HEK293T (cell line): ENCODE results near the gene GRB14.
"Not testable (repeated sequence)": the region's sequence is repeated elsewhere in the genome, so short reads cannot be mapped to it uniquely, and the experiment has no call there.

Source experiments
- CTCF ChIA-PET: fragments of 350-600 bp; formaldehyde crosslinking; extraction: SDS; loops from one replicate; lab custom pipeline; 2021; ENCODE audit warnings: antibody characterized with exemption, inconsistent platforms; lab: Yijun Ruan, JAX
- POLR2A ChIA-PET: fragments of 350-600 bp; formaldehyde crosslinking; extraction: SDS; loops from one replicate; lab custom pipeline; 2020; ENCODE audit warnings: antibody characterized with exemption, inconsistent platforms; lab: Yijun Ruan, JAX
- DNase-seq: peaks from one replicate; pipeline ENCODE4 v3.0.0; 2012; ENCODE audit warnings: mixed read lengths; ENCODE audit errors: extremely low spot score
- ARNT ChIP-seq: fragments of 450-650 bp; IDR thresholded peaks from 2 replicates; pipeline ENCODE4 v1.6.1; 2017; ENCODE audit warnings: mild to moderate bottlenecking
- BHLHE40 ChIP-seq: fragments of 450-650 bp; IDR thresholded peaks from 2 replicates; pipeline ENCODE4 v1.6.1; 2016; ENCODE audit warnings: mild to moderate bottlenecking, moderate library complexity, borderline replicate concordance
- CTBP1 ChIP-seq: fragments of 450-650 bp; IDR thresholded peaks from 2 replicates; pipeline ENCODE4 v1.6.1; 2016; ENCODE audit warnings: borderline replicate concordance
- ELF4 ChIP-seq: fragments of 450-650 bp; IDR thresholded peaks from 2 replicates; pipeline ENCODE4 v1.6.1; 2017; ENCODE audit warnings: antibody characterized with exemption
- FOXA1 ChIP-seq: fragments of 450-650 bp; IDR thresholded peaks from 2 replicates; pipeline ENCODE4 v1.6.1; 2016; ENCODE audit warnings: mild to moderate bottlenecking
- FOXK2 ChIP-seq: fragments of 450-650 bp; IDR thresholded peaks from 2 replicates; pipeline ENCODE4 v1.6.1; 2016; ENCODE audit warnings: mild to moderate bottlenecking
- FOXM1 ChIP-seq: fragments of 450-650 bp; IDR thresholded peaks from 2 replicates; pipeline ENCODE4 v1.6.1; 2017; ENCODE audit warnings: mild to moderate bottlenecking, borderline replicate concordance
- HDGF ChIP-seq: fragments of 450-650 bp; IDR thresholded peaks from 2 replicates; pipeline ENCODE4 v1.6.1; 2017; ENCODE audit warnings: antibody characterized with exemption, borderline replicate concordance
- L3MBTL2 ChIP-seq: fragments of 450-650 bp; conservative IDR thresholded peaks from 2 replicates; pipeline ENCODE4 v1.6.1; 2016; ENCODE audit warnings: mild to moderate bottlenecking
- LEF1 ChIP-seq: fragments of 450-650 bp; IDR thresholded peaks from 2 replicates; pipeline ENCODE4 v1.6.1; 2017; ENCODE audit warnings: mild to moderate bottlenecking, borderline replicate concordance
- NFRKB ChIP-seq: fragments of 450-650 bp; IDR thresholded peaks from 2 replicates; pipeline ENCODE4 v1.6.1; 2016; ENCODE audit warnings: mild to moderate bottlenecking, moderate library complexity
- SP1 ChIP-seq: fragments of 450-650 bp; IDR thresholded peaks from 2 replicates; pipeline ENCODE4 v1.6.1; 2017
- SUZ12 ChIP-seq: fragments of 450-650 bp; IDR thresholded peaks from 2 replicates; pipeline ENCODE4 v1.6.1; 2016; ENCODE audit warnings: mild to moderate bottlenecking
- TARDBP ChIP-seq: fragments of 450-650 bp; IDR thresholded peaks from 2 replicates; pipeline ENCODE4 v1.6.1; 2016
- ZNF384 ChIP-seq: fragments of 450-650 bp; IDR thresholded peaks from 2 replicates; pipeline ENCODE4 v1.6.1; 2016
- TF ChIP-seq, protein P1 (sequence below): fragments of 450-650 bp; IDR thresholded peaks from 2 replicates; pipeline ENCODE4 v1.6.1; 2016

GRB14 gene

DNA sequence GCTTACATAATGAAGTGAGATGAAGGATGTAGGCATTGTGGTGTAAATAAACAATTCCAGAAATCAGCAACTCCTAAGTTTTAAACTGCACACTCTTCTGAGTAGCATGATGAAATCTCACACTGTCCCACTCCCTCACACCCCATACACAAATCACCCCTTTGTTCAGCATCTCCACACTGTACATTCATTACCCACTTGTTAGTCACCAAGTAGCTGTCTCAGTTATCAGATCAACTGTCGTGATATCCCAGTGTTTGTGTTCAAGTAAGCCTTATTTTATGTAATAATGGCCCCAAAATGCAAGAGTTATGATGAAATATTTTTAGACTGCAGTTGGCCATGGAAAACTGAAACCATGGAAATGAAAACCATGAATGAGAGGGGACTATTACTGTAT lies 135.7 kb downstream of the GRB14 start:
- no peak for TF ChIP-seq ARNT
- no peak for TF ChIP-seq SUZ12
- no peak for TF ChIP-seq CTBP1
- no peak for TF ChIP-seq BHLHE40
- TF ChIP-seq ELF4: no peak
- no peak for TF ChIP-seq FOXK2
- no peak for TF ChIP-seq TARDBP
- TF ChIP-seq HDGF: no peak
- no peak for TF ChIP-seq LEF1
- no peak for TF ChIP-seq ZNF384
- no peak for TF ChIP-seq NFRKB
- no peak for TF ChIP-seq FOXA1
- TF ChIP-seq, protein P1, sequence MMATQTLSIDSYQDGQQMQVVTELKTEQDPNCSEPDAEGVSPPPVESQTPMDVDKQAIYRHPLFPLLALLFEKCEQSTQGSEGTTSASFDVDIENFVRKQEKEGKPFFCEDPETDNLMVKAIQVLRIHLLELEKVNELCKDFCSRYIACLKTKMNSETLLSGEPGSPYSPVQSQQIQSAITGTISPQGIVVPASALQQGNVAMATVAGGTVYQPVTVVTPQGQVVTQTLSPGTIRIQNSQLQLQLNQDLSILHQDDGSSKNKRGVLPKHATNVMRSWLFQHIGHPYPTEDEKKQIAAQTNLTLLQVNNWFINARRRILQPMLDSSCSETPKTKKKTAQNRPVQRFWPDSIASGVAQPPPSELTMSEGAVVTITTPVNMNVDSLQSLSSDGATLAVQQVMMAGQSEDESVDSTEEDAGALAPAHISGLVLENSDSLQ: no peak
- no peak for TF ChIP-seq L3MBTL2
- TF ChIP-seq FOXM1: no peak
- TF ChIP-seq SP1: no peak
- POLR2A ChIA-PET: interaction anchor here (0.5 kb wide), 1 partner anchor 54 kb away, joined by 3 read pairs; no protein-coding TSS in a partner anchor
- CTCF ChIA-PET: no interaction called here
- no peak for DNase-seq

DNA sequence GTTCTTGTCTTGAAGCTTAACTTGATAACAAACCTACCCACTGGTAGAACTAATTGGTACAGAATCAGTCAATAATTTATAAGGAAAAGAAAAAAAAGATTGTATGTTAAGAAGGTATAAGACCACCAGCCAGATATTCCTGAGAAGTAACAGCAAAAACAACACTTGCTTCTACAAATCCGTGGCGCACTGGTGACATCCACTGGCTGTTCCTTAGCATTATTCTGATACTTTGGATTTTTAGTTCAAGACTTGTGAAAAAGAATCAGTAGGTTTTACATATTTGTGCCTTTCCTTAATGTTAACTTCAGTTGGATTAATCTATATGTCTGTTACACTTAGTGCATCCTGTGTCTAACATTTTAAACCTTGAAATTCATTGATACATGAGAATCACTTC lies 141.8 kb downstream of the GRB14 start:
- peak; percentile 21 for DNase-seq
- CTCF ChIA-PET: interaction anchor here (0.8 kb wide), 1 partner anchor 343 kb away, joined by 3 read pairs; no protein-coding TSS in a partner anchor

DNA sequence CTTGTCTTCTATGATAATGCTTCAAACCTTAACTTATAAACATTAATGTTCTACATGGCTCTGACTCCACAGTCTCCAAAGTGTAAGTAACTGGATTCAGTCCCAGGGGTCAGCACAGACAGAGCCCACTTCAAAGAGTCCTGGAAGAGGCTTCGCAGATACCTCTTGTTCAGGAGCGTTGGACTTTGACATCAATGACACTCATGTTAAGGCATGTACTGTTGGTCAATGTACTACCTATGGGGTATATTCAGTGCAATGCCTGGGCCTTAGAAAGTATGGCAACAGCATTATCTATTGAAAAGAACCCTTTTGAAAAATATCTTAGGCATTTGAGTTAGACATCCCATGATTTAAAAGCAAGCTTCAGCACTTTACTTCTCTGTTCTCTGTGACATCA lies 143.1 kb downstream of the GRB14 start:
- CTCF ChIA-PET: no interaction called here
- no peak for DNase-seq
- POLR2A ChIA-PET: no interaction called here

More for the DNA sequence above, 141.8 kb downstream of the GRB14 start:
- POLR2A ChIA-PET: no interaction called here
- TF ChIP-seq TARDBP: no peak
- TF ChIP-seq FOXK2: no peak
- no peak for TF ChIP-seq L3MBTL2
- TF ChIP-seq LEF1: no peak
- no peak for TF ChIP-seq SUZ12
- TF ChIP-seq, protein P1: no peak
- TF ChIP-seq FOXA1: no peak
- TF ChIP-seq ARNT: no peak
- no peak for TF ChIP-seq NFRKB
- no peak for TF ChIP-seq ELF4
- TF ChIP-seq ZNF384: no peak
- no peak for TF ChIP-seq CTBP1
- no peak for TF ChIP-seq SP1
- TF ChIP-seq BHLHE40: no peak
- no peak for TF ChIP-seq FOXM1
- no peak for TF ChIP-seq HDGF

DNA sequence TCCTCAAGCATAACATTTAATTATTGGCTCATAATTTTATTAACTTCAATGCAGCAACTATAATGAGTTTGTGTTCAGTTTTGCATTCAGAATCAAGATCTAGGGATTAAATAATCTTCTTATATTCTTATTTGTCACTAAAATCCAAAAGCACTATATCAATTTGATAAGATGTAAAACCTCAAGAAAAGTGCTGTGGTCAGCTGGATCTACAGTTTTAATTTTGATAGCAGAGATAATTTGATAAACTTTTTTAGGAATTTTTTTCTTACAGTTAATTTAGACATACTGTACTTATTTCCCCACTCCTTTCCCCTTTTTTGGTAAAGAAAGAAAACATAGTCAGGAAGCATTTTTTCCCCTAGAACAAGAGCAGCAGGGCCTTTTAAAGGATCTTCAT lies 146.4 kb downstream of the GRB14 start:
- DNase-seq: no peak
- TF ChIP-seq ARNT (no peak), TARDBP (no peak), LEF1 (no peak), FOXA1 (no peak), BHLHE40 (no peak), ELF4 (no peak), FOXM1 (no peak), HDGF (no peak), NFRKB (no peak), L3MBTL2 (no peak), ZNF384 (no peak), CTBP1 (no peak)
- TF ChIP-seq, protein P1: no peak
- CTCF ChIA-PET: no interaction called here
- POLR2A ChIA-PET: no interaction called here

More for the DNA sequence above, 143.1 kb downstream of the GRB14 start:
- TF ChIP-seq ELF4 (no peak), HDGF (no peak), NFRKB (no peak), BHLHE40 (no peak), FOXA1 (no peak), LEF1 (no peak), TARDBP (no peak), SUZ12 (no peak)
- TF ChIP-seq, protein P1: no peak

DNA sequence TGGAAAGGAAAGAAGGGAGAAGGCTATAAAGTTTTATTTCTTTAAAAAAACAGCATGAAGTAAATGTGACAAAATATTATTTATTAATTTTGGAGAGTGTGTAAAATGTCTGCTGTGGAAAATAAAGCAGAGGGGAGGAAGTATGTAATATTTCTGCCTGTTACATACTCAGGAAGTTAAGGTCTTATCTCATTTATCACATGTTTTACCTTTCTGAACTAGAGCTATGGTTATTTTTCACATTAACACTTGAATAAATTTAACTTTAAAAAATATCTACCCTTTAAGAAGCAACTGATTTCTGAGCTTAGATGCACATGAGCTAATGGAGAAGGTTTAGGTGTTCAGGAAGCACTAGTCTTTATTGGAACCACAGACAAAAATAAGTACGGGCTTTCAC lies 148.3 kb downstream of the GRB14 start:
- POLR2A ChIA-PET: no interaction called here
- CTCF ChIA-PET: interaction anchor here (1.0 to 1.2 kb wide), 2 partner anchors 33 to 43 kb away, joined by 3 read pairs; no protein-coding TSS in a partner anchor
- no peak for TF ChIP-seq ZNF384
- no peak for TF ChIP-seq HDGF
- no peak for TF ChIP-seq L3MBTL2
- TF ChIP-seq ARNT: no peak
- TF ChIP-seq LEF1: no peak
- TF ChIP-seq, protein P1: no peak
- no peak for TF ChIP-seq CTBP1
- TF ChIP-seq SP1: no peak
- DNase-seq: no peak

DNA sequence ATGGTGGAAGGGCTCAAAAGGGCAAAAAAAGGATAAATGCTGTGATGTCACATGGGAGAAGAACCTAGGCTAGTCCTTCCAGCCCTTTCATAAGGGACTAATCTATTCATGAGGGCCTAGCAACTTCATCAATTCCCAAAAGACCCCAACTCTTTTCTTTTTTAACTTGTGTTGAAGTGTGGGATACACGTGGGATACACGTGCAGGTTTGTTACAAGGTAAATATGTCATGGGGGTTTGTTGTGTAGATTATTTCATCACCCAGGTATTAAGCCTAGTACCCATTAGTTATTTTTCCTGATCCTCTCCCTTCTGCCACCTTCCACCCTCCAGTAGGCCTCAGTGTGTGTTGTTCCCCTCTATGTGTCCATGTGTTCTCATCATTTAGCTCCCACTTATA lies 156.2 kb downstream of the GRB14 start:
- DNase-seq, POLR2A ChIA-PET, CTCF ChIA-PET: not testable (repeated sequence)
